Measurements from ENCODE around the gene C2orf76.

DNA sequence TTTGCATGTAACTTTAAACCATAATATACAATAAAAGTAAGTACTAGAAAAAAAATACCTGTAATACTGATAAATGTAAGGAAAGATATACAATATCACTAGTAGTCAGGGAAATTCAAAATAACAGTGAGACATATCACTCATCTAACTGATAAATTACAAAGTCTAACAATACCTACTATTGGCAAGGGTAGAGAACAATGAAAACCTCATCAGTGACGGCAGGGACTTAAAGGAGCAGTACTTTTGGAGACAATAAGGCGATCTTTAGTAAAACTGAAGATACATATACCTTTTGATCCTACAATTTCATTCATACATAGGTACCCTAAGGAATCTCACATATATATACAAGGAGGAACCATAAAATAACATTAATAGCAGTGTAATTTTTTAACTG is 24.9 kb downstream of the C2orf76 start:
- TF ChIP-seq, protein P1, sequence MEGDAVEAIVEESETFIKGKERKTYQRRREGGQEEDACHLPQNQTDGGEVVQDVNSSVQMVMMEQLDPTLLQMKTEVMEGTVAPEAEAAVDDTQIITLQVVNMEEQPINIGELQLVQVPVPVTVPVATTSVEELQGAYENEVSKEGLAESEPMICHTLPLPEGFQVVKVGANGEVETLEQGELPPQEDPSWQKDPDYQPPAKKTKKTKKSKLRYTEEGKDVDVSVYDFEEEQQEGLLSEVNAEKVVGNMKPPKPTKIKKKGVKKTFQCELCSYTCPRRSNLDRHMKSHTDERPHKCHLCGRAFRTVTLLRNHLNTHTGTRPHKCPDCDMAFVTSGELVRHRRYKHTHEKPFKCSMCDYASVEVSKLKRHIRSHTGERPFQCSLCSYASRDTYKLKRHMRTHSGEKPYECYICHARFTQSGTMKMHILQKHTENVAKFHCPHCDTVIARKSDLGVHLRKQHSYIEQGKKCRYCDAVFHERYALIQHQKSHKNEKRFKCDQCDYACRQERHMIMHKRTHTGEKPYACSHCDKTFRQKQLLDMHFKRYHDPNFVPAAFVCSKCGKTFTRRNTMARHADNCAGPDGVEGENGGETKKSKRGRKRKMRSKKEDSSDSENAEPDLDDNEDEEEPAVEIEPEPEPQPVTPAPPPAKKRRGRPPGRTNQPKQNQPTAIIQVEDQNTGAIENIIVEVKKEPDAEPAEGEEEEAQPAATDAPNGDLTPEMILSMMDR (conservative IDR thresholded peaks at IDR 0.05) = no peak
- no peak for TF ChIP-seq ZFX (IDR thresholded peaks at IDR 0.05)

Measured in C4-2B (cell line).